OCI-LY7 (cell line): ENCODE measurements around the gene SLC16A14.

Experiments
- EZH2phosphoT487 ChIP-seq: fragments of 200-600 bp; sonication (generic); IDR thresholded peaks from 2 replicates; pipeline ENCODE4 v1.6.1; 2018; ENCODE audit warnings: low read depth, borderline replicate concordance, mild to moderate bottlenecking, mixed run types, antibody characterized with exemption, low read length, moderate library complexity, mixed read lengths
- TF ChIP-seq, protein P1 (sequence below): fragments of 200-600 bp; sonication (generic); conservative IDR thresholded peaks from 2 replicates; pipeline ENCODE4 v1.5.1; 2014; ENCODE audit warnings: mild to moderate bottlenecking, antibody characterized with exemption, low read length, moderate library complexity, mixed read lengths

DNA sequence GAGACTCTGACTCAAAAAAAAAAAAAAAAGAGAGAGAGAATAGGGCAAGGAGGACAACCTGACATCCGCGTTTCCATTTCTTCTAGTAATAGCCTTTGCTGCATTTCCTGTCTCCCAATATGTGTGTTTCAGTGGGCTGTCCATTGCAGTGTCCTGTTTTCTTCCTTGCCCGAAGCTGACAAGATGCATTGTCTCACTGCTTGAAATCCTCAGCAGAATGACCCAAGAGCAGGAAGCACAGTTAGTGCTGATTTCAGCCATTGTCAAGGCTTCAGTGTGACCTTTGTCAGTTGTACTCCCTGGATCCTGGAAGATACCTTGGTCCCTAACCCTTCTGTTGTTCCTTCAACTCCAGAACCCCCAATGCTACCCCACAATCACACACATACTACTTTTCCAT lies 71.2 kb downstream of the SLC16A14 start:
- TF ChIP-seq, protein P1, sequence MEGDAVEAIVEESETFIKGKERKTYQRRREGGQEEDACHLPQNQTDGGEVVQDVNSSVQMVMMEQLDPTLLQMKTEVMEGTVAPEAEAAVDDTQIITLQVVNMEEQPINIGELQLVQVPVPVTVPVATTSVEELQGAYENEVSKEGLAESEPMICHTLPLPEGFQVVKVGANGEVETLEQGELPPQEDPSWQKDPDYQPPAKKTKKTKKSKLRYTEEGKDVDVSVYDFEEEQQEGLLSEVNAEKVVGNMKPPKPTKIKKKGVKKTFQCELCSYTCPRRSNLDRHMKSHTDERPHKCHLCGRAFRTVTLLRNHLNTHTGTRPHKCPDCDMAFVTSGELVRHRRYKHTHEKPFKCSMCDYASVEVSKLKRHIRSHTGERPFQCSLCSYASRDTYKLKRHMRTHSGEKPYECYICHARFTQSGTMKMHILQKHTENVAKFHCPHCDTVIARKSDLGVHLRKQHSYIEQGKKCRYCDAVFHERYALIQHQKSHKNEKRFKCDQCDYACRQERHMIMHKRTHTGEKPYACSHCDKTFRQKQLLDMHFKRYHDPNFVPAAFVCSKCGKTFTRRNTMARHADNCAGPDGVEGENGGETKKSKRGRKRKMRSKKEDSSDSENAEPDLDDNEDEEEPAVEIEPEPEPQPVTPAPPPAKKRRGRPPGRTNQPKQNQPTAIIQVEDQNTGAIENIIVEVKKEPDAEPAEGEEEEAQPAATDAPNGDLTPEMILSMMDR, result no peak
- TF ChIP-seq EZH2phosphoT487, result no peak
